Umbilical cord (tissue), 2 donors: Measurements from ENCODE around the gene NLN. TPM values are rescaled to one million over a fixed set of nuclear protein-coding genes. Genes with fewer than 3 reads are reported as not detected.
"Not testable (repeated sequence)": the region's sequence is repeated elsewhere in the genome, so short reads cannot be mapped to it uniquely, and the experiment has no call there.

Experiments
- DNase-seq: peaks from one replicate; pipeline ENCODE4 v3.0.0-alpha.2; 2015; ENCODE audit warnings: low spot score
- total RNA-seq: library from RNA; depleted of rRNA; stranded (reverse); fragments of >200 nt; gene quantifications from one replicate; pipeline ENCODE4 v1.2.3, GENCODE V29; 2014; ENCODE audit warnings: low replicate concordance; ENCODE audit not compliant: insufficient read depth

Gene NLN
- total RNA-seq, 1 donor from 2014 or later: 10.4 TPM

- DNase-seq: no peak
Observed at GRCh38 chr5:65832152-65832551, 110.1 kb downstream of the NLN start.

GRCh38 chr5:65832603-65833228, 110.7 kb downstream of the NLN start:
- no peak for DNase-seq

GRCh38 chr5:65833780-65834179, 111.8 kb downstream of the NLN start:
- DNase-seq: no peak

GRCh38 chr5:65834306-65834705, 112.3 kb downstream of the NLN start:
- DNase-seq: no peak

GRCh38 chr5:65835191-65835590, 113.2 kb downstream of the NLN start:
- DNase-seq: no peak

- DNase-seq: no peak
Observed at GRCh38 chr5:65837139-65837538, 115.1 kb downstream of the NLN start.

- DNase-seq: not testable (repeated sequence)
Observed at GRCh38 chr5:65839170-65839569, 117.2 kb downstream of the NLN start.

GRCh38 chr5:65840071-65840470, 118.1 kb downstream of the NLN start:
- no peak for DNase-seq

- not testable (repeated sequence) for DNase-seq
Observed at GRCh38 chr5:65844763-65845162, 122.8 kb downstream of the NLN start.

- DNase-seq: no peak
Observed at GRCh38 chr5:65846101-65846500, 124.1 kb downstream of the NLN start.

- not testable (repeated sequence) for DNase-seq
Observed at GRCh38 chr5:65847019-65847418, 125.0 kb downstream of the NLN start.

GRCh38 chr5:65849918-65850317, 127.9 kb downstream of the NLN start:
- DNase-seq: not testable (repeated sequence)

- peak; percentile 46 for DNase-seq
Observed at GRCh38 chr5:65854925-65855324, 132.9 kb downstream of the NLN start.

GRCh38 chr5:65855766-65856315, 133.8 kb downstream of the NLN start:
- DNase-seq: no peak

- no peak for DNase-seq
Observed at GRCh38 chr5:65856520-65856919, 134.5 kb downstream of the NLN start.

- DNase-seq: no peak
Observed at GRCh38 chr5:65858316-65858715, 136.3 kb downstream of the NLN start.

- no peak for DNase-seq
Observed at GRCh38 chr5:65861830-65862241, 139.8 kb downstream of the NLN start.

GRCh38 chr5:65862384-65862783, 140.4 kb downstream of the NLN start:
- no peak for DNase-seq

- DNase-seq: no peak
Observed at GRCh38 chr5:65863747-65864146, 141.7 kb downstream of the NLN start.

GRCh38 chr5:65866837-65867521, 145.0 kb downstream of the NLN start:
- no peak for DNase-seq

- DNase-seq: no peak
Observed at GRCh38 chr5:65867542-65868195, 145.7 kb downstream of the NLN start.

GRCh38 chr5:65868509-65868908, 146.5 kb downstream of the NLN start:
- no peak for DNase-seq

- DNase-seq: no peak
Observed at GRCh38 chr5:65871182-65871581, 149.2 kb downstream of the NLN start.
